Suppressor macrophage (primary cell): Measurements from ENCODE around the gene BRAT1.
A peak's percentile ranks its signal among the peaks of the same experiment; 100 is the strongest.
"Not testable (repeated sequence)": the region's sequence is repeated elsewhere in the genome, so short reads cannot be mapped to it uniquely, and the experiment has no call there.

Experiments used
- DNase-seq, 4 experiments: peaks; one replicate each; pipeline ENCODE4 v3.0.0-alpha.2; 2020 to 2022

The BRAT1 gene

GRCh38 chr7:2583798-2584580 is 28.7 kb upstream of the BRAT1 start:
- no peak for DNase-seq

- no peak for DNase-seq
These were observed 26.8 kb upstream of the BRAT1 start for GRCh38 chr7:2582006-2582735.

GRCh38 chr7:2580636-2581035 is 25.3 kb upstream of the BRAT1 start:
- DNase-seq: no peak

- no peak for DNase-seq
These were observed 22.8 kb upstream of the BRAT1 start for GRCh38 chr7:2577914-2578680.

- no peak for DNase-seq
These were observed 21.6 kb upstream of the BRAT1 start for GRCh38 chr7:2576742-2577491.

- no peak for DNase-seq
These were observed 20.5 kb upstream of the BRAT1 start for GRCh38 chr7:2575733-2576340.

GRCh38 chr7:2575046-2575732 is 19.9 kb upstream of the BRAT1 start:
- no peak for DNase-seq

GRCh38 chr7:2573761-2574160 is 18.4 kb upstream of the BRAT1 start:
- DNase-seq: no peak

GRCh38 chr7:2572101-2572842 is 16.9 kb upstream of the BRAT1 start:
- no peak for DNase-seq

- DNase-seq: no peak
These were observed 16.1 kb upstream of the BRAT1 start for GRCh38 chr7:2571409-2571808.

GRCh38 chr7:2570021-2570420 is 14.7 kb upstream of the BRAT1 start:
- DNase-seq: no peak

- no peak for DNase-seq
These were observed 14.1 kb upstream of the BRAT1 start for GRCh38 chr7:2569421-2569820.

GRCh38 chr7:2568521-2569223 is 13.3 kb upstream of the BRAT1 start:
- DNase-seq: no peak

- peak; percentile 43 to 68 (median 62) for DNase-seq
These were observed 12.5 kb upstream of the BRAT1 start for GRCh38 chr7:2567679-2568278.

GRCh38 chr7:2566890-2567678 is 11.8 kb upstream of the BRAT1 start:
- no peak for DNase-seq

GRCh38 chr7:2566348-2566889 is 11.1 kb upstream of the BRAT1 start:
- DNase-seq: no peak

- no peak for DNase-seq
These were observed 9.7 kb upstream of the BRAT1 start for GRCh38 chr7:2564970-2565540.

- DNase-seq: not testable (repeated sequence)
These were observed 8.6 kb upstream of the BRAT1 start for GRCh38 chr7:2563955-2564354.
